Smooth muscle cell (in vitro differentiated cells): Measurements from ENCODE around the gene HEG1. TPM values are rescaled to one million over a fixed set of nuclear protein-coding genes. Genes with fewer than 3 reads are reported as not detected.

ENCODE experiments used
- DNase-seq: peaks from one replicate; lab custom pipeline; 2025; ENCODE audit not compliant: unreplicated experiment; lab: John Stamatoyannopoulos, UW
- H2AFZ ChIP-seq: fragments of 200-600 bp; sonication (generic); 2 replicates; pipeline ENCODE4 v1.6.0; 2016; ENCODE audit warnings: antibody characterized with exemption, low read depth, mild to moderate bottlenecking
- H3F3A ChIP-seq: fragments of 200-600 bp; sonication (generic); 2 replicates; pipeline ENCODE4 v1.6.0; 2017; ENCODE audit warnings: antibody characterized with exemption, low read depth
- H3K27ac ChIP-seq: fragments of 200-600 bp; sonication (generic); 2 replicates; pipeline ENCODE4 v1.5.1; 2016; ENCODE audit warnings: low read depth, mild to moderate bottlenecking
- H3K27me3 ChIP-seq: fragments of 200-600 bp; sonication (generic); 2 replicates; pipeline ENCODE4 v1.6.1; 2016; ENCODE audit warnings: low read depth, mild to moderate bottlenecking
- H3K36me3 ChIP-seq: fragments of 200-600 bp; sonication (generic); 2 replicates; pipeline ENCODE4 v1.5.1; 2016; ENCODE audit warnings: low read depth
- H3K4me1 ChIP-seq: fragments of 200-600 bp; sonication (generic); 2 replicates; pipeline ENCODE4 v1.5.1; 2016; ENCODE audit warnings: low read depth
- H3K4me2 ChIP-seq: fragments of 200-600 bp; sonication (generic); 2 replicates; pipeline ENCODE4 v1.6.0; 2016; ENCODE audit warnings: mild to moderate bottlenecking
- H3K4me3 ChIP-seq: fragments of 200-600 bp; sonication (generic); 2 replicates; pipeline ENCODE4 v1.5.1; 2016; ENCODE audit warnings: mild to moderate bottlenecking
- H3K79me2 ChIP-seq: fragments of 200-600 bp; sonication (generic); 2 replicates; pipeline ENCODE4 v1.6.0; 2016; ENCODE audit warnings: low read depth, mild to moderate bottlenecking
- H3K9ac ChIP-seq: fragments of 200-600 bp; sonication (generic); 2 replicates; pipeline ENCODE4 v1.6.0; 2016; ENCODE audit warnings: low read depth
- H3K9me3 ChIP-seq: fragments of 200-600 bp; sonication (generic); replicated peaks from 2 replicates; pipeline ENCODE4 v1.5.1; 2016; ENCODE audit warnings: low read depth
- H4K20me1 ChIP-seq: fragments of 200-600 bp; sonication (generic); 2 replicates; pipeline ENCODE4 v1.6.0; 2016; ENCODE audit warnings: low read depth
- WGBS: methylation state at CpG from one replicate; pipeline ENCODE4 v1.1.7; 2016; ENCODE audit warnings: low lambda C conversion rate; 5-methylcytosine and 5-hydroxymethylcytosine counted together
- polyA plus RNA-seq: library from polyadenylated mRNA; unstranded; fragments of >200 nt; fragmentation: Nextera tagmentation; extraction: Ambion mirVana; gene quantifications from 2 replicates; pipeline ENCODE4 v1.2.1, GENCODE V29; 2016
- total RNA-seq: library from RNA; depleted of rRNA; stranded (reverse); fragments of >200 nt; gene quantifications from 2 replicates; pipeline ENCODE4 v1.2.3, GENCODE V29; 2014
- TF ChIP-seq, protein P1 (sequence below): fragments of 200-600 bp; sonication (generic); IDR thresholded peaks from 2 replicates; pipeline ENCODE4 v1.5.1; 2017; ENCODE audit warnings: borderline replicate concordance, mild to moderate bottlenecking, antibody characterized with exemption; ENCODE audit not compliant: insufficient read depth, poor library complexity, severe bottlenecking

Gene HEG1
- total and polyA plus RNA-seq, 2 experiments from 2014 or later, result 28.0 to 50.3 TPM

- 87% methylated on average over 2 of the region's 2 CpGs for WGBS
- H3F3A ChIP-seq, result peaks cover 4% of the 10 kb centered on the region
- no peaks in the 10 kb centered on the region for H3K9me3 ChIP-seq
- H3K4me1 ChIP-seq, result peaks cover 9% of the 10 kb centered on the region
- H3K4me2 ChIP-seq, result no peak overlapping the region
- no peaks in the 10 kb centered on the region for H3K27me3 ChIP-seq
- H3K4me3 ChIP-seq, result no peak overlapping the region
- H2AFZ ChIP-seq, result no peak overlapping the region
- TF ChIP-seq, protein P1, sequence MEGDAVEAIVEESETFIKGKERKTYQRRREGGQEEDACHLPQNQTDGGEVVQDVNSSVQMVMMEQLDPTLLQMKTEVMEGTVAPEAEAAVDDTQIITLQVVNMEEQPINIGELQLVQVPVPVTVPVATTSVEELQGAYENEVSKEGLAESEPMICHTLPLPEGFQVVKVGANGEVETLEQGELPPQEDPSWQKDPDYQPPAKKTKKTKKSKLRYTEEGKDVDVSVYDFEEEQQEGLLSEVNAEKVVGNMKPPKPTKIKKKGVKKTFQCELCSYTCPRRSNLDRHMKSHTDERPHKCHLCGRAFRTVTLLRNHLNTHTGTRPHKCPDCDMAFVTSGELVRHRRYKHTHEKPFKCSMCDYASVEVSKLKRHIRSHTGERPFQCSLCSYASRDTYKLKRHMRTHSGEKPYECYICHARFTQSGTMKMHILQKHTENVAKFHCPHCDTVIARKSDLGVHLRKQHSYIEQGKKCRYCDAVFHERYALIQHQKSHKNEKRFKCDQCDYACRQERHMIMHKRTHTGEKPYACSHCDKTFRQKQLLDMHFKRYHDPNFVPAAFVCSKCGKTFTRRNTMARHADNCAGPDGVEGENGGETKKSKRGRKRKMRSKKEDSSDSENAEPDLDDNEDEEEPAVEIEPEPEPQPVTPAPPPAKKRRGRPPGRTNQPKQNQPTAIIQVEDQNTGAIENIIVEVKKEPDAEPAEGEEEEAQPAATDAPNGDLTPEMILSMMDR, result no peak
- no peak overlapping the region for H3K27ac ChIP-seq
- no peak overlapping the region for H3K9ac ChIP-seq
- H3K79me2 ChIP-seq, result no peaks in the 10 kb centered on the region
- DNase-seq, result no peak
- H3K36me3 ChIP-seq, result peaks cover 30% of the 10 kb centered on the region
- H4K20me1 ChIP-seq, result peaks cover 9% of the 10 kb centered on the region
Observed at GRCh38 chr3:124999897-125000435, 55.8 kb downstream of the HEG1 start.

DNA sequence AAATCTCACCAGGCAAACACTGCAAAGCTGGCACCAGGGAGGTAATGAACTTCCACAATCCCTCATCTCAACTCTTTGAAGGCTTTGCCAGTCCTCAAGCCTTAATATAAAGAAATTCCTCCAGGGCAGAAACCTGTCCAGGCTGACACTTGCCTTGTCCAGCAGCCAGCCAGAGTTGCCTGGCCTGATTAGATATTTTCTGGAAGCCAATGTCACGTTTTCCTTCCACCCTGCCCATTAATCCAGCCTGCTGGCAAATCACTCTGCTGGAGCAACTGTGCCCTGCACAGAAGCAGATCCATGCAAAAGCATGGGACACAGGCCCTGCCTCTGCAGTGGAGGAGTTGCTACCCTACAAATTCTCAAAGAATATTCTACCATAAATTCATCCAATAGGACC is 56.5 kb downstream of the HEG1 start:
- Histone ChIP-seq H3K9me3 (no peaks in the 10 kb centered on the region), H3K4me3 (no peak overlapping the region), H4K20me1 (peaks cover 9% of the 10 kb centered on the region), H3K9ac (no peak overlapping the region), H3K4me2 (no peak overlapping the region), H2AFZ (no peak overlapping the region), H3K4me1 (peaks cover 9% of the 10 kb centered on the region), H3K36me3 (peaks cover 29% of the 10 kb centered on the region), H3F3A (peaks cover 4% of the 10 kb centered on the region), H3K79me2 (no peaks in the 10 kb centered on the region), H3K27ac (no peak overlapping the region), H3K27me3 (no peaks in the 10 kb centered on the region)
- WGBS, result 21% methylated on average over 1 of the region's 1 CpG
- no peak for DNase-seq
- TF ChIP-seq, protein P1, result no peak

- H3K4me1 ChIP-seq, result peaks cover 9% of the 10 kb centered on the region
- peaks cover 22% of the 10 kb centered on the region for H3K36me3 ChIP-seq
- H3K27me3 ChIP-seq, result no peaks in the 10 kb centered on the region
- H3K27ac ChIP-seq, result no peak overlapping the region
- H4K20me1 ChIP-seq, result peaks cover 5% of the 10 kb centered on the region
- no peak overlapping the region for H2AFZ ChIP-seq
- peaks cover 4% of the 10 kb centered on the region for H3F3A ChIP-seq
- TF ChIP-seq, protein P1, result no peak
- H3K79me2 ChIP-seq, result no peaks in the 10 kb centered on the region
- no peaks in the 10 kb centered on the region for H3K9me3 ChIP-seq
- H3K9ac ChIP-seq, result no peak overlapping the region
- DNase-seq, result no peak
- no peak overlapping the region for H3K4me2 ChIP-seq
- 91% methylated on average over 3 of the region's 3 CpGs for WGBS
- no peak overlapping the region for H3K4me3 ChIP-seq
Observed at GRCh38 chr3:124998247-124998630, 57.6 kb downstream of the HEG1 start.
